ENCODE data around the gene SYMPK. TPM values are rescaled to one million over a fixed set of nuclear protein-coding genes. Genes with fewer than 3 reads are reported as not detected.

Gene SYMPK
- total RNA-seq, 1 donor from 2014 or later, result 93.0 TPM

GRCh38 chr19:45824041-45824471 is 38.9 kb downstream of the SYMPK start:
- H3K27ac Mint-ChIP-seq, result no peak overlapping the region
- no peaks in the 10 kb centered on the region for H3K9me3 Mint-ChIP-seq
- H3K4me1 Mint-ChIP-seq (ENCODE audit: unreplicated experiment), result no peaks in the 10 kb centered on the region
- no peaks in the 10 kb centered on the region for H3K27me3 Mint-ChIP-seq
- H3K36me3 Mint-ChIP-seq, result peaks cover 11% of the 10 kb centered on the region
- no peak overlapping the region for H3K4me3 Mint-ChIP-seq
- no peak for TF ChIP-seq CTCF (conservative IDR thresholded peaks at IDR 0.05)
- DNase-seq (ENCODE audit: extremely low spot score, unreplicated experiment), result no peak

GRCh38 chr19:45823182-45823581 is 39.8 kb downstream of the SYMPK start:
- H3K4me1 Mint-ChIP-seq (ENCODE audit: unreplicated experiment), result no peaks in the 10 kb centered on the region
- no peaks in the 10 kb centered on the region for H3K27me3 Mint-ChIP-seq
- H3K27ac Mint-ChIP-seq, result no peak overlapping the region
- no peak for DNase-seq (ENCODE audit: extremely low spot score, unreplicated experiment)
- H3K4me3 Mint-ChIP-seq, result no peak overlapping the region
- H3K36me3 Mint-ChIP-seq, result peaks cover 6% of the 10 kb centered on the region
- H3K9me3 Mint-ChIP-seq, result no peaks in the 10 kb centered on the region
- TF ChIP-seq CTCF (conservative IDR thresholded peaks at IDR 0.05), result no peak

- H3K4me1 Mint-ChIP-seq (ENCODE audit: unreplicated experiment), result no peaks in the 10 kb centered on the region
- TF ChIP-seq CTCF (conservative IDR thresholded peaks at IDR 0.05), result no peak
- H3K27me3 Mint-ChIP-seq, result no peaks in the 10 kb centered on the region
- no peak overlapping the region for H3K27ac Mint-ChIP-seq
- no peak overlapping the region for H3K4me3 Mint-ChIP-seq
- no peaks in the 10 kb centered on the region for H3K9me3 Mint-ChIP-seq
- DNase-seq (ENCODE audit: extremely low spot score, unreplicated experiment), result no peak
- H3K36me3 Mint-ChIP-seq, result peaks cover 5% of the 10 kb centered on the region
Observed at GRCh38 chr19:45822716-45823115, 40.2 kb downstream of the SYMPK start.

- H3K27me3 Mint-ChIP-seq, result no peaks in the 10 kb centered on the region
- H3K27ac Mint-ChIP-seq, result no peak overlapping the region
- TF ChIP-seq CTCF (conservative IDR thresholded peaks at IDR 0.05), result no peak
- no peak for DNase-seq (ENCODE audit: extremely low spot score, unreplicated experiment)
- no peaks in the 10 kb centered on the region for H3K4me1 Mint-ChIP-seq (ENCODE audit: unreplicated experiment)
- H3K9me3 Mint-ChIP-seq, result no peaks in the 10 kb centered on the region
- peaks cover 5% of the 10 kb centered on the region for H3K36me3 Mint-ChIP-seq
- H3K4me3 Mint-ChIP-seq, result no peak overlapping the region
Observed at GRCh38 chr19:45821570-45821969, 41.4 kb downstream of the SYMPK start.

GRCh38 chr19:45821103-45821521 is 41.8 kb downstream of the SYMPK start:
- no peak for TF ChIP-seq CTCF (conservative IDR thresholded peaks at IDR 0.05)
- no peak for DNase-seq (ENCODE audit: extremely low spot score, unreplicated experiment)
- H3K4me3 Mint-ChIP-seq, result no peak overlapping the region
- no peaks in the 10 kb centered on the region for H3K9me3 Mint-ChIP-seq
- H3K27ac Mint-ChIP-seq, result no peak overlapping the region
- H3K27me3 Mint-ChIP-seq, result no peaks in the 10 kb centered on the region
- no peaks in the 10 kb centered on the region for H3K4me1 Mint-ChIP-seq (ENCODE audit: unreplicated experiment)
- H3K36me3 Mint-ChIP-seq, result peaks cover 5% of the 10 kb centered on the region

Measured in type B pancreatic cell (in vitro differentiated cells).